COR-L47 (cell line): ENCODE measurements around the gene IL1F10.

Experiments used
- DNase-seq: peaks from one replicate; lab custom pipeline; 2025; lab: John Stamatoyannopoulos, UW

IL1F10 gene

DNA sequence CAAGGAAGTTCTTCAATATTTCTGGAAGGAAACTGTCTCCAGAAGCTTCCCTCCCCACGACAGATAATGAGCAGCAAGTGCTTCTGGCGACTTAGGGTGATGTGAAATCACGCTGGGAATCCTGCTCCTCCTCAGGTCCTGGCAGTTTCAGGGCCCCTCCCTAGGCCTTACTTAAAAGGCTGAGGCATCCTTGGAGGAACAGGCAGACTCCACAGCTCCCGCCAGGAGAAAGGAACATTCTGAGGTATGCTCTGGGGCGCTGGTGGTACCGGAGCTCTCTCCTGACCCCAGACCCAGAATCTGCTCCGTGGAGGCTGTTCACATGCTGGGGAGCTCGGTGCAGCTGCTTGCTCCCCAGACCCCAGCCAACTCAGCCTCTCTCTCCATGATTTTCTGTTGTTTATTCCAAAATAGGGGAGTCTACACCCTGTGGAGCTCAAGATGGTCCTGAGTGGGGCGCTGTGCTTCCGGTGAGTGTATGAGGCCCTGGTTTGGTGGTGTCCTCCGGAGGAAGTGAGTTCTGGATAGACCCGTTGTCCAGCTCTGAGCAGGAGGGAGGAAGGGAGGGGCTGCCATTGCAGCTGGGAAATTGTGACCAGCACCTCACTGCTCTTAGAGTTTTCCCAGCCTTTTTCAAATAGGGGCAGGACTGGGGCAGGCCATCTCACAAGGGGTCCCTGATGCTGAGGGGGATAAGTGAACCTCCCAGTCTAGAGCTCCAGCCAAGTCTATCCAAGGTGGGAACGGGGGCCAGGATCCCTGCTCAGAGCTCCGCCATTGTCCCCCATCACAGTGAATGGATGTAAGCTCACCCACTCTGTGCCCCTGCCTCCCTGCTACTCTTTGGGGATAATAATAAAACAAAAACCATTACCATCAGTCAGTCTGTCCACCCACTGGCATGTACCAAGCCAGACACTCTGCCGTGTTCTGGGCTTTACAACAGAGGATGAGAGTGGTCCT lies 8.5 kb upstream of the IL1F10 start, which contains the start of gene IL36RN:
Gene IL36RN, plus strand, starts transcription at position 201 of the 963 bp plus-strand sequence. Its CDS starts 241 bp downstream, at position 442.
- no peak for DNase-seq

DNA sequence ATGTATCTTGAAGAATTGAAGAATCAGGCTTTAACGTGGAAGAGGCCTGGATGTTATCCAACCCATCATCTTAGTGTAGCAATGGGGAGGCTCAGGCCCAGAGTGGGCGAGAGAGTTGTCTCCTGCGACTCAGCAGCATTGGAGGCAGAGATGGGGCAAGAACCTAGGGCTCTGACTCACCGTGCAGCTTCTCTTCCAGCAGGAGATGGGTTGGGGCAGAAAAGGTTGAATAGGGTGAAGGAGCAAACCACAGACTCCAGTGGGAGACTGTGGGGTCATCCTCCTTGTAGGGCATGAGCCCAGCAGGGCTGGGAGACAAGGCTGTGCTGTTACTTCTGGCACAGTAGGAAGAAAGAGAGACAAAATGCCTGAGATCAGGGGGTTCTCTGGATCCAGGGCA lies 7.4 kb upstream of the IL1F10 start:
- no peak for DNase-seq

DNA sequence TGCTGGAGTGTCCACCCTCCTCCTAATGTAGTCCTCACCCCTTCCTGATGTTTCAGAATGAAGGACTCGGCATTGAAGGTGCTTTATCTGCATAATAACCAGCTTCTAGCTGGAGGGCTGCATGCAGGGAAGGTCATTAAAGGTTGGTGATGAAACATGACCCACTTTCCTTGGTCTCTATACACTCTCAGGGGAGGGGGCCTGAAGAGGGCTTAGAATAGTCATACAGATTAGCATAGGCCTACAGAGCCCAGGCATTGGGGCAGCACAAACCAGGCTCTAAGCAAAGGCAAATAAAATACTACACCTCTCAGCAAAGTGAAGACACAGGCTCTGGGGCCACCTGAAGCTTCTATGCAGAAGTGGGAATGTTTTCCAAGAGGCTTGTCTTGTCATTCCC lies 7.0 kb upstream of the IL1F10 start:
- DNase-seq: no peak

DNA sequence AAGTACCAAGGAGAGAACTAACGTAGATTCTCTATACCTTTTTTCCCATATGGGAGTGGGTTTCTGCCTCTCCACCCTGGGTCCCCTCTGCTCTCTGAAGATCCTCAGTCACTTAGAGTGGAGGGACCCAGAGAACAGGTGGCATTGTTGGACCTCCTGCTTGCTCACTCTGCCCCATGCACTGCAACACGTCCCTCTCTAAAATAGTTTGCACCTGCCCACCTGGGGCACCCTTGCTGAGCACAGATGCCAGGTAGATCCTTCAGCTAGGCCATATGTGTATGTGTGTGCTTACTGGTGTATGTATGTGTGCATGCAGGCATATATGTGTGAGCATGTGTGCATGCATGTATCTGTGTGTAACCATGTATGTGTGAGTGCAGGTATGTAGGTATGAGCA lies 6.5 kb upstream of the IL1F10 start:
- DNase-seq: no peak

DNA sequence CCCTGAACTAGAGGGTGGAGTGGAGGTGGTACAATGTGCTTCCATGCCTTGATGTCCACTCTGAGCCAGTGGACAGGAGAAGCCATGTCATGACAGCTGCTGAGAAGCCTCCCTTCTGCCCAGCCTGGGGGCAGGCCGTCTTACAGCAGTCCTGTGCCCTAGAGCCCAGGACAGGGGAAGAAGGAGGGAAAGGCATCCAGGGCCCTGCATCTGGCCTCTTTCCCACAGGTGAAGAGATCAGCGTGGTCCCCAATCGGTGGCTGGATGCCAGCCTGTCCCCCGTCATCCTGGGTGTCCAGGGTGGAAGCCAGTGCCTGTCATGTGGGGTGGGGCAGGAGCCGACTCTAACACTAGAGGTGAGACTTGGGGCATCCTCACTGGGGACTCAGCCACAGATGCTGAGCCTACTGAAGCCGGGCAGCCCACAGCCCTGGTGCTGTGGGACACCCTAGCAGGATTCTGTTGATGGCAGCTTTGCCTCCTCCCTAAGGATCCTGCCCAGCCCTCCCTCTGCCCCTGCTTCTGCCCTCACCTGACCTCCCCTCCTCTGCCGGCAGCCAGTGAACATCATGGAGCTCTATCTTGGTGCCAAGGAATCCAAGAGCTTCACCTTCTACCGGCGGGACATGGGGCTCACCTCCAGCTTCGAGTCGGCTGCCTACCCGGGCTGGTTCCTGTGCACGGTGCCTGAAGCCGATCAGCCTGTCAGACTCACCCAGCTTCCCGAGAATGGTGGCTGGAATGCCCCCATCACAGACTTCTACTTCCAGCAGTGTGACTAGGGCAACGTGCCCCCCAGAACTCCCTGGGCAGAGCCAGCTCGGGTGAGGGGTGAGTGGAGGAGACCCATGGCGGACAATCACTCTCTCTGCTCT lies 5.6 kb upstream of the IL1F10 start:
- DNase-seq: no peak

DNA sequence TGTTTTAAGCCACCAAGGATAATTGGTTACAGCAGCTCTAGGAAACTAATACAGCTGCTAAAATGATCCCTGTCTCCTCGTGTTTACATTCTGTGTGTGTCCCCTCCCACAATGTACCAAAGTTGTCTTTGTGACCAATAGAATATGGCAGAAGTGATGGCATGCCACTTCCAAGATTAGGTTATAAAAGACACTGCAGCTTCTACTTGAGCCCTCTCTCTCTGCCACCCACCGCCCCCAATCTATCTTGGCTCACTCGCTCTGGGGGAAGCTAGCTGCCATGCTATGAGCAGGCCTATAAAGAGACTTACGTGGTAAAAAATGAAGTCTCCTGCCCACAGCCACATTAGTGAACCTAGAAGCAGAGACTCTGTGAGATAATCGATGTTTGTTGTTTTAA lies 3.5 kb upstream of the IL1F10 start:
- DNase-seq: no peak

DNA sequence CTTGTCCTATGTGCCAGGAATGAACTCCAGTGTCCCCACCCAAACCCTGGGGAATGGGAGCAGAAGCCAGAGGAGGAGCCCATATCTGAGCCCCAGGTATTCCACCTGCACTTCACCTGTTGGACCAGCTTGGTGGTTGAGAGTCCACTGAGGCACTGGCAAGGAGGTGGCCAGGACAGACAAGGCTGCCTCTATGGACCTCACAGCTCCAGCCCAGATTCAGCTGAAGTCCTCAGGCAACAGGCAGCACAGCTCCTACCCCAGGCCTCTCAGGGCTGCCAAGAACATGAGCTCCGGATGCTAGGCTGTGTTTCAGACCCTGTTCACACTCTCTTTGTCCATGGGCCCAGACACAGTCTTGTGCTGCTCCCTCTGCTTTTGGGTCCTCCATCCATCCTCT lies 2.9 kb upstream of the IL1F10 start:
- no peak for DNase-seq

DNA sequence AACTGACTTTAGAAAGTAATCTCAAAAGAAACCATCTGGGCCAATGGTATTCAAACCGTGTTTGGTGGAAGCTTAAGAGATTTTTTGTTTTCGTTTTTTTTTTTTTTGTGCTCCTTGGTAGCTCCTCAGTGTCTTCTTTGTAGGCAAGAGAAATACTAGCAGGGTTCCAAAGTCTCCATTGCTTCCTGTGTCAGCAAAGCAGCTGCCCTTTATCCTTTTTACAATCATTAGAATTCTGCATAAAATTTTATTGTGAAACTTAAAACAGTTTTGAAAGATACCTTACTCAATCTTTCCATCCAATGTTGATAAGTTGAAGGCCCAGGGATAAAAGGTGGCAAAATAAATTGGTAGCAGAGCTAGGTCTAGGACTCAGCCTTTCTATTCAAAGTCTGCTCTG lies 479 bp downstream of the IL1F10 start:
- no peak for DNase-seq

DNA sequence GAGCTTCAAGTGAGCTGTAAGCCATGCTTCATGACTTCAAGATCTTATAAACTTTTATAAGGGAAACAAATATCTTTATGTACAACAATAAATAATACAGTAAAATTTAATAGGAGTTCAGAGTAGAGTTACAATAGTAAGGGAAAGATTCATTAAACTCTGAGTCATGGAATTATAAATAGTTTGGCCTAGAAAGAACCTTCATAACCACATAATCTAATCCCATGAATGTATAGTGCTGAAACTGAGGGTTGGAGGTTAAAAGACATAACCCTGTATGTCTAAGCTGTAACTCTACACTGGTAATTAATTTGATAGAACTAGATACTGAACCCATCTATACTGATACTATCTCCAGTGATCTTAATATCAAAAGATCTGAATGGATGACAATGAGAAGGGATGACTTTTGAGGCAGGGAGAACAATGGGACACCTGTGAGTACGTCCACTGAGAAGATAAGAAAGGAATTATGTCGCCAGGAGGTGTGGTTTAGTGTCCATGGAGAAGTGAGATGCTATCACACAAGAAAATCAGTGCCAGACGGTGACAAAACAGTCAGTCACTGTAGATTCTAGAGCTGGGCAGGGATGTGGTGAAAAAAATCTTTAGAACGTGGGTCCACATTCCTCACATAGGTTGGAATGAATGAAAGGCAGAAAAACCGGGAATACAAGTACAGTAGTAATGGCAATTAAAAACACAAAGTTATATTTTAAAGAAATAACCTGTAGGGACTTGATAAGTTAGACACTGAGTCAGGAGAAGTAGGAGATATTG lies 1.1 kb downstream of the IL1F10 start:
- DNase-seq: no peak

DNA sequence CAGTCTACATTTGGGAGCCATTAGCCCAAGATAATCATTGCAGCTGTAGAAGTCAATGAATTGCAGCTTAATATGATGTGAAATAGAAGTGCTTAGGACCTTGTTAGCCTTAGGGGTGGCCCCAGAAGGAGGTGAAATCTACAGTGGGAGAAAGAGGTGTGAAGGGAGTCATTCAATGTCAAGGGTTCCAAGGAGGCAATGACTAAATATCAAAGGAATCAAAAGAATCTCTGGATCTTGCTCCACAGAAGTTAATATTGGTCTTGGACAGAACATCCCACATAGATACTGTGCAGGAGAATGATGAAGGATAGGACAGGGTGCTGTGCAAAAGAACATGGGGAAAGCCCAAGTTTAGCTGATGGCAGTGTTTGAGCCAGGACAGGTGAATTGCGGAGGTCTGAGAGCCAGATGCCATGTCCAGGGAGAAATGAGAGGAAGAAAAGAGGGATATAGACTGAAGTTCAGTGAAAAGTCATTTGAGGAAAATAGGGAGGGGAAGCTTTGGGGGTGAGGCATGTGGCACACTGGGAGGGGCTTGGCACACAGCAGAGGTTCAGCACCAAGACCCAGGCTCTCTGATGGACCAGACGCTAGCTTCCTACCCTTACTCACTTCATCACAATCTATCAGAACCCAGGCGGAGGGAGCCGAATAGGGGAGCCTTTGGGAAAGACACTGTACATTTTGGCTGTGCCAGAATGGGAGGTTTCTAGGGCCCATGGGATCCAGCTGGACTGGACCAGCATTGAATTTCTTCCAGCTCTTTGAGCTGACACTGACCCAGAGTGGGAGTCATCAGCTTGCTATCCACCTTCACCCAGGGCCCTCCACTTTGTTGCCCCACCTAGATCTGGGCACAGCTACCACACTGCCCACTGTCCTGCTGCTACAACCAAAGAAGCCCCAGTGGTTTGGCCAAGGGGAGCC lies 2.2 kb downstream of the IL1F10 start:
- DNase-seq: no peak

DNA sequence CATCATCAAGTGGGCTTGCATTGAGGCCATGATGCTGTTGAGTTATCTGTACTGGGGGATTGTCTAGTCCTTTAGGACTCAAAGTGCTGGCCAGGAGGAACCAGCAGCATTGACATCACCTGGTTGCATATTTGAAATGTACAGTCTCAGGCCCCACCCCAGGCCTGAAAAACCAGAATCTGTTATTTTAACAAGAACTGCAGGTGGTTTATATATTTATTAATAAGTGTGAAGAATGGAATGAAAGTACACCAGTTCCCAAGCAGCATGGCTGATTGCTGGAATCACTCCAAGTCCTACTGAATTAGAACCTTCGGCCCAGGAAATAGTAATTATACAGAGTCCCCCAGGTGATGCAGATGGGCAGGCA lies 2.8 kb downstream of the IL1F10 start:
- peak; percentile 15 for DNase-seq

DNA sequence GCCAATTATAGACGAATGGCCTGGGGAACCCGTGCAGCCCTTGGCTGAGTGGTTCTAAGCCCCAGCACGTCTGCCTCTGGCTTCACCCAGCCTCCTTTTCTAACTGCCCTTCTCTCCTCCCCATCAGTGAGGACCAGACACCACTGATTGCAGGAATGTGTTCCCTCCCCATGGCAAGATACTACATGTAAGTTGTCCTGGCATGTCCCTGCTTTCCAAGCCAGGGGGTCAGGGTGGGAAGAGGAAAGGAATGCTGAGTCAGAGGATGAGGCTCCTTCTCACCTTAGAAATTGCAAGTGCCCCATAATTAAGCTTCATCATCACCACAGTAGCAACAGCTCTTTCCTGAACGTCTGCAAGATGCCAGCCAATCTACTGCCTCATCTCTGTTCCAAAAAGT lies 4.8 kb downstream of the IL1F10 start:
- DNase-seq: no peak

DNA sequence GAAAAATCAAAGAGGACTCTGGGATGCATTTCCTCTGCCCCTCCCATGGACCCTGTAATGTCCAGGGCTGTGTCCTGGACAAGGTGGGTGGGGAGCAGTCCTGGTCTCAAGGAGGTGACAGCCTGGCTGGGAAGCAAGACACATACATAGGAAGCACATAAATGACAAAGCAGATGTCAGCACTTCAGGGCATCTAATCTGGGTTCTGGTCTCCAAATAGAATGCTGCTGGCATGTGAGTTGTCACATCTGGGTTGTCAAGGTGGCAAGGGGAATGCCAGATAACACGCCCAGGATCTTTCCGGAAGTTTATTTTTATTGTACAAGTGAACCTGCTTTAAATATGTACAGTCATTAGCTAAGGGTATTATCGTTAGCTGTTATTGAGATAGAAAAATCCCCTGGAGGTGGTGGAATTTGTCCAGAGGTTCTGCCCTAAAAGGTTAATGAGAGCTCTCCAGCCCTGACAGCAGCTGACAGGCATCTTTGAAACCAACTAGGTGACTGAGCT lies 5.6 kb downstream of the IL1F10 start:
- no peak for DNase-seq

DNA sequence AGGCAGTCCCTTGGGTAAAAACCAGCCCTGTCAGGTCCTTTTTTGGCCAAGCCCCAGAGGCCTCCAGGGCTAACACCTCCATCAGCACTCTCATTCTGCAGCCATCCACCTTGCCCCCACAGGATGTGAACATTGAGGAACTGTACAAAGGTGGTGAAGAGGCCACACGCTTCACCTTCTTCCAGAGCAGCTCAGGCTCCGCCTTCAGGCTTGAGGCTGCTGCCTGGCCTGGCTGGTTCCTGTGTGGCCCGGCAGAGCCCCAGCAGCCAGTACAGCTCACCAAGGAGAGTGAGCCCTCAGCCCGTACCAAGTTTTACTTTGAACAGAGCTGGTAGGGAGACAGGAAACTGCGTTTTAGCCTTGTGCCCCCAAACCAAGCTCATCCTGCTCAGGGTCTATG lies 7.3 kb downstream of the IL1F10 start:
- DNase-seq: no peak

DNA sequence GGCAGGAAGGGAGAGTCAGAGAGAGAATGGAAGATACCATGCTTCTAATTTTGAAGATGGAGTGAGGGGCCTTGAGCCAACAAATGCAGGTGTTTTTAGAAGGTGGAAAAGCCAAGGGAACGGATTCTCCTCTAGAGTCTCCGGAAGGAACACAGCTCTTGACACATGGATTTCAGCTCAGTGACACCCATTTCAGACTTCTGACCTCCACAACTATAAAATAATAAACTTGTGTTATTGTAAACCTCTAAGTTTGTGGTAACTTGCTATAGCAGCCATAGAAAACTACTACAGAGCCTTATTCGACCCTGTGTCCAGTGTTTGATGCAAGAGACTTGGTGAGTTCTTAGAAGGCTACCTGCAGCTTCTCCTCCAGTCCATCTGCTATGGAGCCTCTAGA lies 7.8 kb downstream of the IL1F10 start:
- no peak for DNase-seq

DNA sequence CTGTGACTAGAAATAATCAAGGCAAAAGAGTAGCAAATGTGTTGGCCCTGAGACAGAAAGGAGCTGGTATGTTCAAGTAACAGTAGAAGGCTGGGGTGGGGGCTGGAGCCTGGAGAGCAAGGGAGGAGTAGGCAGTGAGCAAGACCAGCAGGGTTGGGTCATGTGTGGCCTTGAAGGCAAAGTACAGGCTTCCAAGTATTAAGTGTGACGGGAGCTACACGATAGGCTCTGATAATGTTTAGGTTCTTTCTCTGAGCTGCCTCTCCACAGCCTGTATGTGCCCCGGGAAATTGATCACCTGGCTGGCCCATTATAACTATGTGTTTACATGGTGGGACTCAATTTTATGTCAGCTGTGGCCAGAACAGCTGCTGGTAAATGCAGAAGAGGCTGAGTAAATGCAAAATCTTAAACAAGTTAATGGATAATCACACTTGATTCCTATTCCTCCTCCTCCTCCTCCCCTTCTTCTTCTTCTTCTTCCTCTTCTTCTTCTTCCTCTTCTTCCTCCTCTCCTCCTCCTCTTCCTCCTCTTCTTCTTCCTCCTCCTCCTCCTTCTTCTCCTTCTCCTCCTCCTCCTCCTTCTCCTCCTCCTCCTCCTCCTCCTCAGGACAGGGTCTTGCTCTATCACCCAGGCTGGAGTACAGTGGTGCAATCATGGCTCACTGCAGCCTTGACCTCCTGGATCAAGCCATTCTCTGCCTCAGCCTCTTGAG lies 9.3 kb downstream of the IL1F10 start:
- no peak for DNase-seq

DNA sequence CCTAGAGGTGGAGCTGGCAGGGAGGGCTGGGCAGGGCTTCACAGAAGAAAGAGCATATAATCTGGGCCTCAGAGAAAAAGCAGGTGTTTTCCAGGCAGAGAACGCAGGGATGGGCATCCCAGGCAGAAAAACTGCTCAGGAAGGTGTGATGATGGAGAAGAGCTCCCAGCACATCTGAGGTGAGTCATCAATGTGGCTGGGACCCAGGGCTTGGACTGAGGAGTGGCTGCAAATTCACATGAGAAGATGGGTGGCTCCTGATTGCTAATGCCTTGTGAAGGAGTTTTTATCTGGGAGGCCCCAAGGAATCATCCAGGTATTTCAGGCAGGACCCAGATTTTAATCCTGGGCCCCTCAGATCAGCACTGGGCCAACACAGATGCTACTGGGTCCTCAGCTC lies 10.2 kb downstream of the IL1F10 start:
- no peak for DNase-seq

DNA sequence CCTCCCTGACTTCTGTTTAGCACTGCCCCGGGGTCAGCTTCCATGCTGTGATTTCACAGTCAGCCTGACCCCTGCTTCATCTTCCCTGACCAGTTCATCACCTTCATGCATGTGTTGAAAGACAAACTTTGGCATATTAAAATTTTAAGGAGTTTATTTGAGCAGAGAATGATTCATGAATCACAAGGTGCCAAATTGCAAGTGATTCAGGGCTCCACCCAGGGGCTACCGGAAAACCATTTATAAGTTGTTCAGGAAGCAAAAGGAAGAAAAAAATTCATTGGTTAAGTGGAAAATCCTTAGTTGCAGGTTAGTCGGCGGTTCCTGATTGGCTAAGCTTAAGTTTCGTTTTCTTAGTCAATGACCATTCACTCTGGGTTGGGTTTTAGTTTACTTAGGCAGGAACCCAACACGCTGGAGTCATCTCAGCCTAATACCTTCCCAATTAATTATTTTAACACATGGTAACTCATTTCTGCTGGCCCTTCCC lies 10.6 kb downstream of the IL1F10 start:
- DNase-seq: no peak

DNA sequence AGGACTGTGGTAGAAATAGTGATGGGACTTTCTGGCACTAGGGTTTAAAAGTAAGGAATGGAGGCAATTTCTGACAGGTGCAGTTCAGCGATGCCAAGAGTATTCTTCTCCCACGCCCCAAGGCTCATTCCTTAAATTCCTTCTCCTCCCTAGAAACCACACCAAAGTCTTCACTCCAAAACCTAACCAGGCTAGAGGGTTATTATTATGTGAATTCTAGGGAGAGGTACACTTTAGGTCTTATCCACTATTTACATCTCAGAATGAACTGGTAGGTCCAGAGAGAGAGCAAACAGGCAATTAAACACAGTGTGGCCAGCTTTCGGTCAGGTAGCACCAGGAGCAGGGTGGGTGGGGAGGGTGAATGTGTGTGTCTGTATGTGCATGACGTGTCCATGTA lies 11.4 kb downstream of the IL1F10 start:
- DNase-seq: no peak

DNA sequence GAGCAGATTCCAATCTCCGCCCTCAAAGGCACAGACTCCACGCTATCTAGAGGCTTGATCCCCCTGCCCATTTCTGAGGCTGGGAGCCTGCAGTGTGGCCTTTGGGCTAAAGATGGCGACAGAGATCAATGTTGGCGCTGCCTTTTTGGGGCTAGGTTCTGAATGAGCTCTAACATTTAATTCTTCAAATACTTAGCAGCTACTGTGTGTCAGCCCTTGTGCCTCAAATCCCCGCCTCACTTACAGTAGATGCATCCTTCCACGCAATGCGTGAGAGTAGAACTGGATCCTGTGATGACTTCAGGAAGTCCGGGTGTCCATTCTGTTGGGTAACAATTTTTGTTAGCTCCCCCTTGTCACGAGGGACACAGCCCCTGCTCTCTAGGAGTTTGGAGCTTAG lies 12.4 kb downstream of the IL1F10 start:
- DNase-seq: peak; percentile 18
